Panc1 (cell line): ENCODE measurements around the gene HBS1L. TPM values are rescaled to one million over a fixed set of nuclear protein-coding genes. Genes with fewer than 3 reads are reported as not detected.

ENCODE experiments used
- ATAC-seq: fragments of 200-7000 bp; cut with Tn5 transposase; 2 replicates; pipeline ENCODE4 v1.9.1; 2020; ENCODE audit warnings: mild to moderate bottlenecking, moderate library complexity
- BruUV-seq: library from RNA; stranded (reverse); fragments of 400-500 nt; replicated peaks from 2 replicates; lab custom pipeline; 2021; lab: Mats Ljungman, UMichigan
- CTCF ChIA-PET: fragments of 300-600 bp; sonication (Branson Sonifier 250); formaldehyde crosslinking; loops from one replicate; lab custom pipeline; 2022; ENCODE audit warnings: antibody characterized with exemption; lab: Charles Lee
- POLR2A ChIA-PET: fragments of 300-600 bp; sonication (Branson Sonifier 250); formaldehyde crosslinking; loops from one replicate; lab custom pipeline; 2022; ENCODE audit warnings: antibody characterized with exemption; lab: Charles Lee
- DNase-seq: peaks from one replicate; pipeline ENCODE4 v3.0.0-alpha.2; 2010; ENCODE audit warnings: low read depth, low spot score
- H3K27ac ChIP-seq: 2 replicates; pipeline ENCODE4 v1.5.1; 2011; ENCODE audit warnings: mild to moderate bottlenecking, low read length, inconsistent platforms
- H3K27me3 ChIP-seq: fragments of 200-500 bp; sonication (Bioruptor generic); 2 replicates; pipeline ENCODE4 v1.6.0; 2014; ENCODE audit warnings: low read length, inconsistent platforms; ENCODE audit not compliant: control insufficient read depth, insufficient read depth
- H3K36me3 ChIP-seq: fragments of 200-500 bp; sonication (Bioruptor generic); 2 replicates; pipeline ENCODE4 v1.5.1; 2014; ENCODE audit warnings: inconsistent platforms, mild to moderate bottlenecking, low read length, moderate library complexity; ENCODE audit not compliant: control insufficient read depth, insufficient read depth
- H3K4me1 ChIP-seq: 2 replicates; pipeline ENCODE4 v1.5.1; 2011; ENCODE audit warnings: inconsistent platforms, mild to moderate bottlenecking, low read length, moderate library complexity; ENCODE audit not compliant: control insufficient read depth, insufficient read depth
- H3K4me3 ChIP-seq, 2 experiments: 2 replicates each; pipeline ENCODE4 v1.5.1; 2011 to 2012; ENCODE audit warnings: low read depth in 2 of 2, low read length in 2 of 2, mild to moderate bottlenecking in 2 of 2, inconsistent platforms in 1 of 2, moderate library complexity in 1 of 2
- H3K9me3 ChIP-seq: fragments of 200-500 bp; sonication (Bioruptor generic); 2 replicates; pipeline ENCODE4 v1.5.1; 2014; ENCODE audit warnings: low read depth, mild to moderate bottlenecking, inconsistent platforms, low read length, moderate library complexity; ENCODE audit not compliant: control insufficient read depth, insufficient read depth
- CTCF ChIP-seq: fragments of 450-650 bp; IDR thresholded peaks from 2 replicates; pipeline ENCODE4 v1.5.1; 2017; ENCODE audit warnings: mild to moderate bottlenecking
- POLR2AphosphoS5 ChIP-seq: IDR thresholded peaks from 2 replicates; pipeline ENCODE4 v1.6.1; 2012; ENCODE audit warnings: mild to moderate bottlenecking, low read depth, low read length, moderate library complexity
- REST ChIP-seq, 2 experiments: IDR thresholded peaks; 2 replicates each; pipeline ENCODE4 v1.6.1; 2011 to 2012; ENCODE audit warnings: low read depth in 2 of 2, control low read depth in 1 of 2, low read length in 1 of 2, mild to moderate bottlenecking in 1 of 2, moderate library complexity in 1 of 2; ENCODE audit not compliant: insufficient read depth in 1 of 2
- SIN3A ChIP-seq: IDR thresholded peaks from 2 replicates; pipeline ENCODE4 v1.6.1; 2012; ENCODE audit warnings: low read depth, mild to moderate bottlenecking, low read length, moderate library complexity, borderline replicate concordance; ENCODE audit not compliant: insufficient read depth
- TCF7L2 ChIP-seq: IDR thresholded peaks from 2 replicates; pipeline ENCODE4 v1.6.1; 2011; ENCODE audit warnings: mild to moderate bottlenecking, low read depth, low read length, inconsistent platforms
- in situ Hi-C: cut with HindIII; loops from 2 replicates; pipeline ENCODE4 v1.10.0; 2016; ENCODE audit warnings: low sequenced_read_pairs, low pct_unique_long_range_greater_than_20kb
- intact Hi-C: fragments of 100-400 bp; cut with micrococcal nuclease; formaldehyde crosslinking; loops from one replicate; pipeline ENCODE4 v1.10.0; 2022; ENCODE audit not compliant: unreplicated experiment
- total RNA-seq: library from RNA; stranded (reverse); gene quantifications from one replicate; pipeline ENCODE4 v1.2.1, GENCODE V29; 2021; ENCODE audit not compliant: unreplicated experiment

Gene HBS1L
- total RNA-seq, 1 experiment from 2014 or later, result 79.2 TPM

- DNase-seq (no peak), ATAC-seq (no peak)
- Histone ChIP-seq H3K4me3 (no peak overlapping the region), H3K36me3 (no peaks in the 10 kb centered on the region), H3K27ac (no peak overlapping the region), H3K27me3 (no peaks in the 10 kb centered on the region), H3K9me3 (no peaks in the 10 kb centered on the region), H3K4me1 (no peaks in the 10 kb centered on the region)
- ChIA-PET CTCF (no interaction called here), POLR2A (interaction anchor here (0.6 kb wide), 1 partner anchor 11 kb away, joined by 3 read pairs; no protein-coding TSS in a partner anchor)
- in situ Hi-C loops, result no loop called here
- intact Hi-C loops, result no loop called here
- no peak for TF ChIP-seq REST (IDR thresholded peaks at IDR 0.05; ENCODE audit: insufficient read depth in 1 of 2, low read depth in 2 of 2, low read length in 1 of 2)
- TF ChIP-seq TCF7L2, result no peak
- no peak for TF ChIP-seq CTCF
- no peak for TF ChIP-seq POLR2AphosphoS5
- no peak for TF ChIP-seq SIN3A
- no TSS peak for BruUV-seq
Measured at GRCh38 chr6:135066397-135066796, 11.8 kb upstream of the HBS1L start.

- Histone ChIP-seq H3K27me3 (no peaks in the 10 kb centered on the region), H3K36me3 (no peaks in the 10 kb centered on the region), H3K9me3 (no peaks in the 10 kb centered on the region), H3K27ac (no peak overlapping the region), H3K4me3 (no peak overlapping the region), H3K4me1 (no peaks in the 10 kb centered on the region)
- POLR2A ChIA-PET, result interaction anchor here (0.7 kb wide), 1 partner anchor 92 kb away, joined by 4 read pairs; no protein-coding TSS in a partner anchor
- no TSS peak for BruUV-seq
- in situ Hi-C loops (no loop called here), intact Hi-C loops (no loop called here)
- TF ChIP-seq POLR2AphosphoS5 (no peak), SIN3A (no peak), TCF7L2 (no peak), CTCF (no peak), REST (IDR thresholded peaks at IDR 0.05; ENCODE audit: insufficient read depth in 1 of 2, low read depth in 2 of 2, low read length in 1 of 2) (no peak)
- ATAC-seq (no peak), DNase-seq (no peak)
- CTCF ChIA-PET, result no interaction called here
Measured at GRCh38 chr6:135064586-135064985, 10.0 kb upstream of the HBS1L start.
